GM12891 (cell line): ENCODE measurements around the gene CKB.

ENCODE experiments used
- POLR2A ChIP-seq: IDR thresholded peaks from 2 replicates; pipeline ENCODE4 v1.6.1; 2011; ENCODE audit warnings: low read depth, low read length, control low read depth
- POLR2AphosphoS5 ChIP-seq: IDR thresholded peaks from 2 replicates; pipeline ENCODE4 v1.6.1; 2011; ENCODE audit warnings: low read depth, low read length, control low read depth
- TAF1 ChIP-seq: IDR thresholded peaks from 2 replicates; pipeline ENCODE4 v1.6.1; 2011; ENCODE audit warnings: low read depth, low read length, control low read depth

- TF ChIP-seq POLR2AphosphoS5 (no peak), POLR2A (no peak), TAF1 (no peak)
Measured at GRCh38 chr14:103545219-103545914, 22.7 kb upstream of the CKB start.
